Activated T-helper 2 cell treated with anti-CD3 and anti-CD28 coated beads, Interferon-gamma antibody, Interleukin-2, Interleukin-4, amounts not matched to agents 10 μg/mL and 5 μg/mL and 100 μg/mL, durations not matched to agents 14 hours and 24 hours and 36 hours (primary cell): Measurements from ENCODE around the gene CDKN2A. TPM values are rescaled to one million over a fixed set of nuclear protein-coding genes. Genes with fewer than 3 reads are reported as not detected.

Experiments used
- DNase-seq: peaks from one replicate; pipeline ENCODE4 v3.0.0; 2021; ENCODE audit warnings: low spot score
- H3K27ac Mint-ChIP-seq: one replicate; pipeline ENCODE4 v1.8.0; 2021; ENCODE audit warnings: mixed read lengths
- H3K27me3 Mint-ChIP-seq: one replicate; pipeline ENCODE4 v1.8.0; 2021; ENCODE audit warnings: low read depth, mixed read lengths
- H3K36me3 Mint-ChIP-seq: one replicate; pipeline ENCODE4 v1.8.0; 2021; ENCODE audit warnings: low read depth, mixed read lengths
- H3K4me1 Mint-ChIP-seq: one replicate; pipeline ENCODE4 v1.8.0; 2021; ENCODE audit warnings: low read depth, mixed read lengths
- H3K4me3 Mint-ChIP-seq: one replicate; pipeline ENCODE4 v1.8.0; 2021; ENCODE audit warnings: low read depth, mild to moderate bottlenecking, moderate library complexity, mixed read lengths
- H3K9me3 Mint-ChIP-seq: one replicate; pipeline ENCODE4 v1.8.0; 2021; ENCODE audit warnings: mixed read lengths
- intact Hi-C: fragments of 100-400 bp; cut with micrococcal nuclease; formaldehyde crosslinking; loops from one replicate; pipeline ENCODE4 v1.15.1; 2023
- total RNA-seq: library from RNA; stranded (reverse); gene quantifications from 2 replicates; pipeline ENCODE4 v1.2.3, GENCODE V29; 2022

Gene CDKN2A
- total RNA-seq, 1 donor from 2014 or later, result 5.8 TPM

- intact Hi-C loops, result loop anchor here (2.0 kb wide), 1 partner anchor 14 kb away; no protein-coding TSS in a partner anchor
- DNase-seq, result no peak
- Mint-ChIP-seq H3K36me3 (peaks cover 23% of the 10 kb centered on the region), H3K27ac (no peak overlapping the region), H3K4me1 (peaks cover 29% of the 10 kb centered on the region), H3K9me3 (no peaks in the 10 kb centered on the region), H3K27me3 (peaks cover 53% of the 10 kb centered on the region), H3K4me3 (no peak overlapping the region)
Measured at GRCh38 chr9:21988056-21988990, 5.9 kb downstream of the CDKN2A start.

- H3K27me3 Mint-ChIP-seq, result peaks cover 75% of the 10 kb centered on the region
Measured at GRCh38 chr9:21985964-21986667, 8.1 kb downstream of the CDKN2A start.

GRCh38 chr9:21984101-21984500, 10.1 kb downstream of the CDKN2A start:
- Mint-ChIP-seq H3K4me1 (peaks cover 20% of the 10 kb centered on the region), H3K27me3 (peaks cover 71% of the 10 kb centered on the region), H3K4me3 (no peak overlapping the region), H3K36me3 (peaks cover 9% of the 10 kb centered on the region), H3K9me3 (no peaks in the 10 kb centered on the region), H3K27ac (no peak overlapping the region)
- intact Hi-C loops, result no loop called here
- no peak for DNase-seq

More at GRCh38 chr9:21985964-21986667, 8.1 kb downstream of the CDKN2A start:
- DNase-seq, result no peak
- peaks cover 23% of the 10 kb centered on the region for H3K36me3 Mint-ChIP-seq
- H3K9me3 Mint-ChIP-seq, result no peaks in the 10 kb centered on the region
- peaks cover 22% of the 10 kb centered on the region for H3K4me1 Mint-ChIP-seq
- intact Hi-C loops, result no loop called here
- H3K27ac Mint-ChIP-seq, result no peak overlapping the region
- H3K4me3 Mint-ChIP-seq, result no peak overlapping the region

GRCh38 chr9:21983561-21983935, 10.6 kb downstream of the CDKN2A start:
- no peaks in the 10 kb centered on the region for H3K9me3 Mint-ChIP-seq

GRCh38 chr9:21982861-21983560, 11.2 kb downstream of the CDKN2A start:
- no peak for DNase-seq
- Mint-ChIP-seq H3K9me3 (no peaks in the 10 kb centered on the region), H3K27me3 (peaks cover 70% of the 10 kb centered on the region), H3K4me1 (peaks cover 17% of the 10 kb centered on the region), H3K4me3 (no peak overlapping the region), H3K27ac (no peak overlapping the region), H3K36me3 (no peaks in the 10 kb centered on the region)
- intact Hi-C loops, result no loop called here

More at GRCh38 chr9:21983561-21983935, 10.6 kb downstream of the CDKN2A start:
- Mint-ChIP-seq H3K4me3 (no peak overlapping the region), H3K4me1 (peaks cover 20% of the 10 kb centered on the region), H3K27ac (no peak overlapping the region), H3K36me3 (peaks cover 4% of the 10 kb centered on the region), H3K27me3 (peaks cover 72% of the 10 kb centered on the region)
- no peak for DNase-seq
- intact Hi-C loops, result no loop called here

- no peak for DNase-seq
Measured at GRCh38 chr9:21982391-21982790, 11.8 kb downstream of the CDKN2A start.

GRCh38 chr9:21976334-21976875, 17.8 kb downstream of the CDKN2A start:
- H3K4me1 Mint-ChIP-seq, result peaks cover 19% of the 10 kb centered on the region
- H3K27me3 Mint-ChIP-seq, result peaks cover 80% of the 10 kb centered on the region
- H3K4me3 Mint-ChIP-seq, result no peak overlapping the region
- DNase-seq, result no peak
- intact Hi-C loops, result loop anchor here (5.0 kb wide), 1 partner anchor 1846 kb away; no protein-coding TSS in a partner anchor
- H3K9me3 Mint-ChIP-seq, result no peaks in the 10 kb centered on the region
- no peak overlapping the region for H3K27ac Mint-ChIP-seq
- H3K36me3 Mint-ChIP-seq, result no peaks in the 10 kb centered on the region

More at GRCh38 chr9:21982391-21982790, 11.8 kb downstream of the CDKN2A start:
- Mint-ChIP-seq H3K4me1 (peaks cover 13% of the 10 kb centered on the region), H3K27ac (no peak overlapping the region), H3K4me3 (no peak overlapping the region), H3K27me3 (peaks cover 70% of the 10 kb centered on the region), H3K36me3 (no peaks in the 10 kb centered on the region), H3K9me3 (no peaks in the 10 kb centered on the region)
- intact Hi-C loops, result no loop called here

- Mint-ChIP-seq H3K36me3 (peaks cover 11% of the 10 kb centered on the region), H3K4me1 (peaks cover 22% of the 10 kb centered on the region), H3K9me3 (peaks cover 3% of the 10 kb centered on the region), H3K27me3 (peaks cover 87% of the 10 kb centered on the region), H3K4me3 (peak overlapping the region; percentile 83), H3K27ac (peak overlapping the region; percentile 50)
- no peak for DNase-seq
- intact Hi-C loops, result loop anchor here (1.0 to 5.0 kb wide), 7 partner anchors 10 to 1847 kb away; partner anchors contain the start of genes CDKN2A and CDKN2B-AS1
Measured at GRCh38 chr9:21974722-21975409, 19.3 kb downstream of the CDKN2A start.

- Mint-ChIP-seq H3K36me3 (peaks cover 14% of the 10 kb centered on the region), H3K4me3 (peak overlapping the region; percentile 83), H3K4me1 (peaks cover 19% of the 10 kb centered on the region), H3K27ac (no peak overlapping the region), H3K9me3 (peaks cover 4% of the 10 kb centered on the region), H3K27me3 (peaks cover 87% of the 10 kb centered on the region)
- intact Hi-C loops, result loop anchor here (2.0 kb wide), 4 partner anchors 14 to 144 kb away; no protein-coding TSS in a partner anchor
- no peak for DNase-seq
Measured at GRCh38 chr9:21974343-21974721, 19.9 kb downstream of the CDKN2A start.

- Mint-ChIP-seq H3K9me3 (peaks cover 12% of the 10 kb centered on the region), H3K27ac (no peak overlapping the region), H3K36me3 (peaks cover 25% of the 10 kb centered on the region), H3K4me1 (peaks cover 25% of the 10 kb centered on the region), H3K27me3 (peaks cover 91% of the 10 kb centered on the region), H3K4me3 (no peak overlapping the region)
- intact Hi-C loops, result no loop called here
- DNase-seq, result no peak
Measured at GRCh38 chr9:21972361-21972760, 21.8 kb downstream of the CDKN2A start.

- H3K27me3 Mint-ChIP-seq, result peaks cover 90% of the 10 kb centered on the region
- intact Hi-C loops, result no loop called here
- no peak for DNase-seq
- H3K4me1 Mint-ChIP-seq, result peaks cover 29% of the 10 kb centered on the region
- H3K9me3 Mint-ChIP-seq, result peaks cover 12% of the 10 kb centered on the region
- H3K36me3 Mint-ChIP-seq, result peaks cover 28% of the 10 kb centered on the region
- no peak overlapping the region for H3K27ac Mint-ChIP-seq
- no peak overlapping the region for H3K4me3 Mint-ChIP-seq
Measured at GRCh38 chr9:21970800-21971640, 23.2 kb downstream of the CDKN2A start.
